HG02610 (cell line): ENCODE data around the gene EPB41L4B.
A peak's percentile ranks its signal among the peaks of the same experiment; 100 is the strongest.

Experiments
- ATAC-seq: cut with Tn5 transposase; IDR thresholded peaks from one replicate; pipeline ENCODE4 v1.9.1; 2021; ENCODE audit warnings: mild to moderate bottlenecking, moderate library complexity; ENCODE audit not compliant: unreplicated experiment

The EPB41L4B gene

GRCh38 chr9:109166771-109167601 lies 153.9 kb downstream of the EPB41L4B start, which contains the start of gene FRRS1L:
TSS of gene FRRS1L (minus strand) at chr9:109167249. CDS start at chr9:109167138, 111 bp downstream.
- ATAC-seq, result no peak

- no peak for ATAC-seq
Observed at GRCh38 chr9:109166171-109166770, 154.6 kb downstream of the EPB41L4B start.

- peak; percentile 46 for ATAC-seq
Observed at GRCh38 chr9:109164042-109164441, 156.8 kb downstream of the EPB41L4B start.

- ATAC-seq, result no peak
Observed at GRCh38 chr9:109163194-109163593, 157.7 kb downstream of the EPB41L4B start.

GRCh38 chr9:109162677-109163076 lies 158.2 kb downstream of the EPB41L4B start:
- ATAC-seq, result no peak

GRCh38 chr9:109161471-109161870 lies 159.4 kb downstream of the EPB41L4B start:
- no peak for ATAC-seq

DNA sequence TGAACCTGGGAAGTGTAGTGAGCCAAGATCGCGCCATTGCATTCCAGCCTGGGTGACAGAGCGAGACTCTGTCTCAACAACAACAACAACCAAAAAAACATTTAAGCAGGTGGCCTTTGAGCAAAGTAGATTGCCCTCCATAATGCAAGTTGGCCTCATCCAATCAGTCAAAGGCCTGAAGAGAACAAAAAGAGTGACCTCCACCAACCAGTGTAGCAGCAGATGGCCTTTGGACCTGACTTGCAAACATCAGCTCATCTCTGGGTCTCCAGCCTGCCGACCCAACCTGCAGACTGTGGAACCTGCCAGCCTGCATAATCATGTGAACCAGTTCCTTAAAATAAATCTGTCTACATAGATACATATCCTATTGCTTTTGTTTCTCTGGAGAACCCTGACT lies 161.3 kb downstream of the EPB41L4B start:
- ATAC-seq, result no peak

DNA sequence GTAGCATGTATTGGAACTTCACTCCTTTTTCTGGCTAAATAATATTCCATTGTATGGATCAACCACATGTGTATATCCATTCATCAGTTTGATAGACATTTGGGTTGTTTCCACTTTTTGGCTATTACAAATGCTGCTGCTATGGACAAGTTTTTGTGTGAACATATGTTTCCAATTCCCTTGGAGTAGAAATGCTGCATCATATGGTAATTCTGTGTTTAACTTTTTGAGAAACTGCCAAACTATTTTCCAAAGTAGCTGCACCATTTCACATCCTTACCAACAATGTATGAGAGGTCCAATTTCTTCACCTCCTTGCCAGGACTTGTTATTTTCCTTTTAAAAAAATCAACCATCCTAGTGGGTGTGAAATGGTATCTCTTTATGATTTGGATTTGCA lies 162.2 kb downstream of the EPB41L4B start:
- no peak for ATAC-seq

GRCh38 chr9:109156708-109157107 lies 164.2 kb downstream of the EPB41L4B start:
- no peak for ATAC-seq

DNA sequence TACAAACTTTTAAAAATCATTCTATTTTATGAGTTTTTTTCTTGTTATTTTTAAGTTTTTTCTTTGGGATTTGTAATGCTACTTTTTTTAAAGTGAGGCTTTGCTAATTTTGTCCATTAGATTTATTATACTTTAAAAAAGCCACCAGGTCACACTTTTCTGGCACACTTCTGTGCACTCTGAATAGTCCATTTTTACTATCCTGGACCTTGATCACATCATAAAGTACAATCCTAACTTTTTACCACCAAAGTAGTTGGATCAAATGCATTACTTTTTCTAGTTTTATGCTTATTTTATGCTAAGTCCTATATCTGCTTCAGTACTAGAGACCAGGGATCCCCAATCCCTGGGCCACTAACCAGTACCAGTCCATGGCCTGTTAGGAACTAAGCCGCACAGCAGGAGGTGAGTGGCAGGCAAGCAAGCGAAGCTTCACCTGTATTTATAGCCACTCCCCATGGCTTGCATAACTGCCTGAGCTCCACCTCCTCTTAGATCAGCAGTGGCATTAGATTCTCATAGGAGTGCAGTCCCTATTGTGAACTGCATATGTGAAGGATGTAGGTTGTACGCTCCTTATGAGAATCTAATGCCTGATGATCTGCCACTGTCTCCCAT lies 169.8 kb downstream of the EPB41L4B start:
- ATAC-seq, result no peak

DNA sequence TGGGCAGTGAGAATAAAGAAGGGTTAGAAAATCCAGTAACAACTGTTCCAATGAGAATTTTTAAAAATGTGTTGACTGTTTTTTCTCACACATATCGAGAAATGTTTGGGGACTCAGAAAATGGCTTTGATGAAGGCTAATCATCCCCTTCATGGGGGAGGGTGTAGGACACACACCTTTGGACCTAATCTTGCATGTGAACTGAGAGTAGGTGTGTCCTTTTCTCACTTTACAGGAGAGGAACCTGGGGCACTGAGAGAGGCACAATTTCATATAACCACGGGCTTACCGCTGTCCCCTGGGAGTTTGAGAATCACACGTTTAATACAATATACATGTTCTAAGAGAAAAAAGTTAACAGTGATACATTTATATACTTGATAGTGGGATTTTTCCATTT lies 171.1 kb downstream of the EPB41L4B start:
- no peak for ATAC-seq

- no peak for ATAC-seq
Observed at GRCh38 chr9:109149089-109149488, 171.8 kb downstream of the EPB41L4B start.

DNA sequence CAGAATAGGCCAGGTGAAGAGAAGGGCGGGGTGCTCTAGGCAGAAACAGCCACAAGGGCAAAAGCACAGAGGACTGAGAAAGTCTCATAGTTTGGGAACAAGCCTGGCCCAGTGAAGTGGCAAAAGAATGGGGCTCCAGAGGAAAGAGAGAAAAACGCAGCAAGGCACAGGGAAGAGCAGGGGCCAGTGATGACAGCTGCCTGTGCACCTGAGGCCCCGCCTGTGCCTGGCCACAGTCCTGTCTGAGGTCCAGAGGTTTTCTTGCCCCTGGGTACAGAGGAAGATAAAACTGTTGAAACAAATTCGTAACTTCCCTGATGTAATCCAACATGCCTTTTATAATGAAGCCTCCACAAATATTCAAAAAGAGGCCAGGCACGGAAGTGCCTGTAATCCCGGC lies 175.8 kb downstream of the EPB41L4B start:
- no peak for ATAC-seq

- ATAC-seq, result peak; percentile 78
Observed at GRCh38 chr9:109143881-109144562, 176.8 kb downstream of the EPB41L4B start.

DNA sequence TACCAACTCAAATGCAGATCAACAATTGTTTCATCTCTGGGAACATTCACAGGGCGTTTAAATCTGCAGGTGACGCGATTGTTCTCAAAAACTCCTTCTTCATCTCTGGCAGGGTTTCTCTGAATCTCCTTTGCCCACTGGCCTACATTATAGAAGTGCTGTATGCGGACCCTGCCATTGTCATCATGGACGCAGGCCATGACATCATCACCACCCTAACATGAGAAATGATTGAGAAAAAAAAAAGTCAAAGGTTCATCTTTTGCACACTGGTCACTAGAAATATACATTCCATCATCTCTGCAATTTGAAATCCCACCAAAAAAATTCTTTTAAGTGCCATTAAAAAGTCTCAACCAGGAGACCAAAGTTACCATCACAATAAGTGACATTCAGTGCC lies 179.5 kb downstream of the EPB41L4B start:
- ATAC-seq, result no peak

DNA sequence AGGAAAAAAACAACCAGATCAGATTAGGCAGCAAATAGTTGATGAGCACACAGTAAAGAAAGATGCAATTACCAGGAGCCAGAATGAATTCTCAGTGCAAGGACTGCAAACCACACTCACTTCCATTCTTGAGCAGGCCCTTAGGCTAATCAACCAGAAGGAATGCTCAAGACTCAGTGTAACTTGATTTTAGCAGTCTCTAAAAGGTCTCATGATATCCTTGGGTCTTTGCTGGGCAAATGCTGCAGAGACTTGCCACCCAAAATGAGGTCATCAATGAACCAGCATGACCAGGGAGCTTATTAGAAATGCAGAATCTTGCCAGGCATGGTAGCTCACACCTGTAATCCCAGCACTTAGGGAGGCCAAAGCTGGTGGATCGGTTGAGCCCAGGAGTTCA lies 181.0 kb downstream of the EPB41L4B start:
- no peak for ATAC-seq

GRCh38 chr9:109138421-109138820 lies 182.4 kb downstream of the EPB41L4B start:
- no peak for ATAC-seq

- ATAC-seq, result no peak
Observed at GRCh38 chr9:109134167-109134578, 186.7 kb downstream of the EPB41L4B start.

- ATAC-seq, result no peak
Observed at GRCh38 chr9:109133533-109133932, 187.3 kb downstream of the EPB41L4B start.

GRCh38 chr9:109132567-109133021 lies 188.3 kb downstream of the EPB41L4B start:
- no peak for ATAC-seq
